HG02943 (cell line): ENCODE data around the gene STXBP5L.
"Not testable (repeated sequence)": the region's sequence is repeated elsewhere in the genome, so short reads cannot be mapped to it uniquely, and the experiment has no call there.

Experiments used
- ATAC-seq: cut with Tn5 transposase; IDR thresholded peaks from one replicate; pipeline ENCODE4 v1.9.1; 2021; ENCODE audit warnings: mild to moderate bottlenecking, low read depth, moderate library complexity; ENCODE audit not compliant: unreplicated experiment

Gene STXBP5L

GRCh38 chr3:121223116-121223515 lies 315.1 kb downstream of the STXBP5L start:
- ATAC-seq, result no peak

DNA sequence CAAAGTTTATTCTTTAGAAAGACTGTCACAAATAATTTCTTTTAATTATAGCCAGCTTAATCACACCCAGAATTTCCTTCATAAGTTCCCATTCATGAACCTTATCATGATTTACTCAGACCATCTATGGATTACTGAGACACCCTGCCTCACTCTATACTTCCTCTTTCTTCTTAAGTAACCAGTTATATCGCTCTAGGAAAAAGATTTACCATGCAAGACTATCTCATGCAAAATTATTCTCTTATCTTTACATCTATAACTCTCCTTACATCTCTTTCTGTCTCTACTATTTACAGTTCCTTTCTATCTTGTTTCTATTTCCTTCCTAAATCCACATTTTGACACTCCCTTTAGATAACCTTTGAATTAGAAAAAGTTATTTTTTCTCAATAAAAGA lies 321.0 kb downstream of the STXBP5L start:
- no peak for ATAC-seq

DNA sequence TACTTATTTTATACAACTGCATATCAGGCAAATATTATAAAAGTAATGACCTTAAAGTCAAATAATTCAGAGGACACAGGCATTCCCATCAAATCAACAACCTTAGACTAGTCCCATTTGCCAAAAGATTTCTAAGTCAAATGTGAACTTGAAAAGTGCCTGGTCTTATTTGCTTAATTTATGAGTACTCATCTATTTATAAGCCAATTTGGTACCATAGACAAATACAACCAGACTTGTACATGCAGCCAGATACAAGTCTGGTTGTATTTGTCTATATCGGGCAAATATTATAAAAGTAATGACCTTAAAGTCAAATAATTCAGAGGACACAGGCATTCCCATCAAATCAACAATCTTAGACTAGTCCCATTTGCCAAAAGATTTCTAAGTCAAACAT lies 322.2 kb downstream of the STXBP5L start:
- not testable (repeated sequence) for ATAC-seq

- ATAC-seq, result no peak
These were observed 323.9 kb downstream of the STXBP5L start for GRCh38 chr3:121231872-121232271.

GRCh38 chr3:121232309-121233225 lies 324.6 kb downstream of the STXBP5L start:
- no peak for ATAC-seq

GRCh38 chr3:121243208-121243607 lies 335.2 kb downstream of the STXBP5L start:
- no peak for ATAC-seq

DNA sequence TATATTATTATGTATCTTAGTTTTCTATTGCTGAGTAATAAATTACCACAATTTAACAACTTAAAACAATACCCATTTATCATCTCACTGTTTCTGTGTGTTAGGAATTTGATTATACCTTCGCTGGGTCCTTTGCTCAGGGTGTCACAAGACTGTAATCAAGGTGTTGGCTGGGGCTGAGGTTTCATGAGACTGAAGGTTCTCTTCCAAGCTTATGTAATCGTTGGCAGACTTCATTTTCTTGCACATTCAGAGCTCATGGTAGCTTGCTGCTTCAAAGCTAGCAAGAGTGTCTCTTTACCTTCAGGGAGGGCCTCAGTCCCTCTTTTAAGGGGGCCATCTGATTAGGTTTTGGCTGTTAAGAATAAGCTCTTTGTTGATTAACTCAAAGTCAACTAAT lies 344.7 kb downstream of the STXBP5L start:
- ATAC-seq, result no peak

DNA sequence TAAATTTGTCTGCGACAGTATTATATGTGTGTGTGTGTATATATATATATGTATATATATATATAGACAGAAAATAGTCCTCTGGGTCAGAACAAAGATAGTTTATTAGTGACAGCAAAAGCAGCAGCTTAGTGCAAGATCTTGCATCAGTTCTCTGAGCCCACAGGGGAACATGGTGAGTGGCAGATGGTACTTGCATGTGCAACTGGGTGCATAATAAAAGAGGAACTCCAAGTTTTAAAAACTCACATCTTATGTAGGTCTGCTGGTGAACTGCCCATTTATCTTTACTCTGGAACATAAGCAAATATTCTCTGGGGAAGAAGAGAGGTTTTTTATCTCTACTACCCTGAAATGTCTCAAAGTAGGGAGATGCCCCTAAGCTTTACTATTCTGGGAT lies 361.4 kb downstream of the STXBP5L start:
- no peak for ATAC-seq

- no peak for ATAC-seq
These were observed 366.4 kb downstream of the STXBP5L start for GRCh38 chr3:121274411-121274810.

- no peak for ATAC-seq
These were observed 387.4 kb downstream of the STXBP5L start for GRCh38 chr3:121295452-121295851.

GRCh38 chr3:121295979-121296378 lies 388.0 kb downstream of the STXBP5L start:
- ATAC-seq, result no peak

GRCh38 chr3:121324320-121324719 lies 416.3 kb downstream of the STXBP5L start:
- ATAC-seq, result no peak

GRCh38 chr3:121330118-121330517 lies 422.1 kb downstream of the STXBP5L start:
- no peak for ATAC-seq

DNA sequence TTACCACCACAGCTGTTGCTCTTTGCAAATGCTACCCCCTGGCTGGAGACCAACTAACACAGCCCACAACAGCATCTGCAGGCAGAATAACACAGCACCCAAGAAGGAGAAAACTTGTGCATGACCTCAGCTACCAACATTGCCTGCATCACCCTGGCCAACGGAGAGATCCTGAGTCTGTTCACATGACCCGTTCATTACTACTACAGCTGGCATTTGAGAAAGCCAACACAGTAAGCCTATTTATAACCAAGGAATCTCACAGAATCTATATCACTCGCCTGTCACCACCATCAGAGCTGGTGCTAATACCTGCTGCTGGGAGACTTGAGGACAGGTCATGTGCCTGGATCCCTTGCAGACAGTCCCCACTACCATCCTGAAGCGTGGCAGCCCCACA lies 422.6 kb downstream of the STXBP5L start:
- ATAC-seq, result no peak

DNA sequence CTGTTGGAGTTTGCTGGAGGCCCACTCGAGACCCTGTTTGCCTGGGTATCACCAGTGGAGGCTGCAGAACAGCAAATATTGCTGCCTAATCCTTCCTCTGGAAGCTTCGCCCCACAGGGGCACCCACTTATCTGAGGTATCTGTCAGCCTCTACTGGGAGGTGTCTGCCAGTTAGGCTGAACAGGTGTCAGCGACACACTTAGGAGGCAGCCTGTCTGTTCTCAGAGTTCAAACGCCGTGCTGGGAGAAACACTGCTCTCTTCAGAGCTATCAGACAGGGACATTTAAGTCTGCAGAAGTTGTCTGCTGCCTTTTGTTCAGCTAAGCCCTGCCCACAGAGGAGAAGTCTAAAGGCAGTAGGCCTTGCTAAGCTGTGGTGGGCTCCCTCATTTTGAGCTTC lies 448.0 kb downstream of the STXBP5L start:
- ATAC-seq, result not testable (repeated sequence)

DNA sequence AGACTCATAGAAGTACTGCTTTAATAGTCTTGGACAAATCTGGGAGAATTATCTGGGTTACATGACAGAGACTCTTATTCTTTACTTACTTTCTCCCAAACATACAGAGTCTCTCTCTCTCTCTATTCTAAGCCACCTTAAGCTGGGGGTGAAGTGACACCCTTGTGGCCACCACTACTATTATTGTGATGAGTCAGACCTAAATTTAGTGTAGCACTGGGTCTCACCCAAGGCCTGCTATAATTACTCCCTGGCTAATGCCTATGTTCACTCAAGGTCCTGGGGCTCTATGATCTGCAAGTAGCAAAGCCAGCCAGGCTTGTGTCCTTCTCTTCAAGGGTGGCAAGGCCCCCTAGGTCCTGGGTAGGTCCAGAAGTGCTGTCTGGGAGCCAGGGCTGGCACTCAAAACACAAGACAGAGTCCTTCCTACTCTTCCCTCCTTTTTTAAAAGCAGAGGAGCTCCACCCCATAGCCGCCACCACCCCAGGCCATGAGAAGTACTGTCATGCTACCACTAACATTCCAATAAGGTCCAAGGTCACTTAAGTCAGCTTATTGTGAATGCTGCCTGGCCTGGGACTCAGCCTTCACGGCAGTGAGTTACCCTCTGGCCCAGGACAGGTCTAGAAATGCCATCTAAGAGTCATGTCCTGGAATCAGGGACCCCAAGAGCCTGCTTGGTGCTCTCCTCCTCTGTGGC lies 454.2 kb downstream of the STXBP5L start:
- ATAC-seq, result no peak

GRCh38 chr3:121388308-121388707 lies 480.3 kb downstream of the STXBP5L start:
- ATAC-seq, result not testable (repeated sequence)

DNA sequence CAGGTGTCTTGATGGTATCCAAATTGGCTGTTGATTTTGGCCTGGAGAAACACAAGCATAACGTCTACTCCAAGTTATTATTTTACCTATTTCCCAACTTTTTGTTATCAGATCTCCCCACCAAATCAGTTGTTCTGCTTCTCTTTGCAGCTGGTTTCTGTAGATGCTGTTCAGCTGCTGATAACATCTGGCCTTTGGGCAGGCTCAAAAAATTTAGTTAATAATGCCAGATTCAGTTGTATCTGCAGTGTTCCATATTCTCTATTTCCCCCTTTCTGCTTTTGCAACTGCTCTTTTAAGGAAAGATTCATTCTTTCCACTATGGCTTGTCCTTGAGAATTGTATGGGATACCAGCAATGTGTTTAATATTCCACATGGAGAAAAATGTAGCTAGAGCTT lies 488.0 kb downstream of the STXBP5L start:
- ATAC-seq, result not testable (repeated sequence)

DNA sequence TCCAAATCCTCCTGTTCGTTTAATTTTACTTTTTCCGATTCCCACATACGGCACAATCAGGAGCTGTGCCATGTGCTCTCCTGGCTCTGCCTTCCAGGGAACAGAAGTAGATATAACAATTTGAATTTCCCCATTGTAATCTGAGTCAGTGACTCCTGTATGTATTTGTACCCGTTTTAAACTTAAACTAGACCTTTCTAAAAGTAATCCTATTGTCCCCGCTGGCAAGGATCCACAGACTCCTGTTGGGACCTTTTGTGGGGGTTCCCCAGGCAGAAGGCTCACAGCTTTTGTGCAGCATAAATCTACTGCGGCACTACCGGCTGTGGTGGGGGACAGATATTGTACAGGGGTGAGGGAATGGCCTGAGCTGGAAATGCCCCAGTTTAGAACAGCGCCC lies 490.0 kb downstream of the STXBP5L start:
- ATAC-seq, result not testable (repeated sequence)

DNA sequence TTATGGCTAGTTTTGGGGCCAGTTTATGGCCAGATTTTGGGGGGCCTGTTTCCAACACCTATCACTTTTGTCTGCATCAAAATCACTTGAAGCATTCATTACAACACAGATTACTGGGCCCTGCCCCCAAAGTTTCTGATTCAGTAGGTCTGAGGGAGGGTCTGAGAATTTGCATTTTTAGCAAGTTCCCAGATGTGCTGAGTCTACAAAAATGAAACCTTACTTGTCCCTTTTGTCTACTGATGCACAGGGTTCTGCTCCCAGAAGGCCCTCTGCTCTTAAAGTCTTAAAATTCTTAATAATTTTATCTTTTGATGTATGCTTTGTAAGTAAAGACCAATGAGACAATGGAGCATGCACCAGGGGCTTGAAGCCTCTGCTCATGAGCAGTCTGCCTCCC lies 491.8 kb downstream of the STXBP5L start:
- ATAC-seq, result no peak

- ATAC-seq, result no peak
These were observed 497.6 kb downstream of the STXBP5L start for GRCh38 chr3:121405631-121406030.

- ATAC-seq, result no peak
These were observed 503.5 kb downstream of the STXBP5L start for GRCh38 chr3:121411523-121411922.
